Smooth muscle cell (in vitro differentiated cells): ENCODE results near the gene FBLN1. TPM values are rescaled to one million over a fixed set of nuclear protein-coding genes. Genes with fewer than 3 reads are reported as not detected.

Experiments used
- DNase-seq: peaks from one replicate; lab custom pipeline; 2025; ENCODE audit not compliant: unreplicated experiment; lab: John Stamatoyannopoulos, UW
- H2AFZ ChIP-seq: fragments of 200-600 bp; sonication (generic); 2 replicates; pipeline ENCODE4 v1.6.0; 2016; ENCODE audit warnings: antibody characterized with exemption, low read depth, mild to moderate bottlenecking
- H3F3A ChIP-seq: fragments of 200-600 bp; sonication (generic); 2 replicates; pipeline ENCODE4 v1.6.0; 2017; ENCODE audit warnings: antibody characterized with exemption, low read depth
- H3K27ac ChIP-seq: fragments of 200-600 bp; sonication (generic); 2 replicates; pipeline ENCODE4 v1.5.1; 2016; ENCODE audit warnings: low read depth, mild to moderate bottlenecking
- H3K27me3 ChIP-seq: fragments of 200-600 bp; sonication (generic); 2 replicates; pipeline ENCODE4 v1.6.1; 2016; ENCODE audit warnings: low read depth, mild to moderate bottlenecking
- H3K36me3 ChIP-seq: fragments of 200-600 bp; sonication (generic); 2 replicates; pipeline ENCODE4 v1.5.1; 2016; ENCODE audit warnings: low read depth
- H3K4me1 ChIP-seq: fragments of 200-600 bp; sonication (generic); 2 replicates; pipeline ENCODE4 v1.5.1; 2016; ENCODE audit warnings: low read depth
- H3K4me2 ChIP-seq: fragments of 200-600 bp; sonication (generic); 2 replicates; pipeline ENCODE4 v1.6.0; 2016; ENCODE audit warnings: mild to moderate bottlenecking
- H3K4me3 ChIP-seq: fragments of 200-600 bp; sonication (generic); 2 replicates; pipeline ENCODE4 v1.5.1; 2016; ENCODE audit warnings: mild to moderate bottlenecking
- H3K79me2 ChIP-seq: fragments of 200-600 bp; sonication (generic); 2 replicates; pipeline ENCODE4 v1.6.0; 2016; ENCODE audit warnings: low read depth, mild to moderate bottlenecking
- H3K9ac ChIP-seq: fragments of 200-600 bp; sonication (generic); 2 replicates; pipeline ENCODE4 v1.6.0; 2016; ENCODE audit warnings: low read depth
- H3K9me3 ChIP-seq: fragments of 200-600 bp; sonication (generic); replicated peaks from 2 replicates; pipeline ENCODE4 v1.5.1; 2016; ENCODE audit warnings: low read depth
- H4K20me1 ChIP-seq: fragments of 200-600 bp; sonication (generic); 2 replicates; pipeline ENCODE4 v1.6.0; 2016; ENCODE audit warnings: low read depth
- CTCF ChIP-seq: fragments of 200-600 bp; sonication (generic); IDR thresholded peaks from 2 replicates; pipeline ENCODE4 v1.5.1; 2017; ENCODE audit warnings: borderline replicate concordance, mild to moderate bottlenecking, antibody characterized with exemption; ENCODE audit not compliant: insufficient read depth, poor library complexity, severe bottlenecking
- WGBS: methylation state at CpG from one replicate; pipeline ENCODE4 v1.1.7; 2016; ENCODE audit warnings: low lambda C conversion rate; 5-methylcytosine and 5-hydroxymethylcytosine counted together
- polyA plus RNA-seq: library from polyadenylated mRNA; unstranded; fragments of >200 nt; fragmentation: Nextera tagmentation; extraction: Ambion mirVana; gene quantifications from 2 replicates; pipeline ENCODE4 v1.2.1, GENCODE V29; 2016
- total RNA-seq: library from RNA; depleted of rRNA; stranded (reverse); fragments of >200 nt; gene quantifications from 2 replicates; pipeline ENCODE4 v1.2.3, GENCODE V29; 2014

FBLN1 gene
- total and polyA plus RNA-seq, 2 experiments from 2014 or later, result 90.9 to 296 TPM

GRCh38 chr22:45472426-45472825 lies 30.3 kb upstream of the FBLN1 start:
- no peak overlapping the region for H3K27ac ChIP-seq
- DNase-seq, result no peak
- H3K9ac ChIP-seq, result no peak overlapping the region
- H3K4me3 ChIP-seq, result no peak overlapping the region
- 67% methylated on average over 3 of the region's 3 CpGs for WGBS
- H3K4me2 ChIP-seq, result no peak overlapping the region
- no peaks in the 10 kb centered on the region for H3K27me3 ChIP-seq
- no peak for TF ChIP-seq CTCF
- H2AFZ ChIP-seq, result no peak overlapping the region
- peaks cover 23% of the 10 kb centered on the region for H3K4me1 ChIP-seq
- no peaks in the 10 kb centered on the region for H3K9me3 ChIP-seq
- H3F3A ChIP-seq, result no peaks in the 10 kb centered on the region
- H4K20me1 ChIP-seq, result no peaks in the 10 kb centered on the region
- H3K36me3 ChIP-seq, result no peaks in the 10 kb centered on the region
- H3K79me2 ChIP-seq, result no peaks in the 10 kb centered on the region

- H2AFZ ChIP-seq, result no peak overlapping the region
Observed at GRCh38 chr22:45473626-45474237, 29.0 kb upstream of the FBLN1 start.

GRCh38 chr22:45475063-45475747 lies 27.5 kb upstream of the FBLN1 start:
- no peaks in the 10 kb centered on the region for H3K9me3 ChIP-seq
- no peak for DNase-seq
- no peak overlapping the region for H3K4me2 ChIP-seq
- no peaks in the 10 kb centered on the region for H4K20me1 ChIP-seq
- no peaks in the 10 kb centered on the region for H3F3A ChIP-seq
- 66% methylated on average over 8 of the region's 8 CpGs for WGBS
- H3K4me1 ChIP-seq, result peaks cover 11% of the 10 kb centered on the region
- no peaks in the 10 kb centered on the region for H3K27me3 ChIP-seq
- H3K27ac ChIP-seq, result no peak overlapping the region
- no peak overlapping the region for H3K4me3 ChIP-seq
- H3K36me3 ChIP-seq, result no peaks in the 10 kb centered on the region
- TF ChIP-seq CTCF, result no peak
- H3K9ac ChIP-seq, result no peak overlapping the region
- H2AFZ ChIP-seq, result no peak overlapping the region
- H3K79me2 ChIP-seq, result no peaks in the 10 kb centered on the region

More at GRCh38 chr22:45473626-45474237, 29.0 kb upstream of the FBLN1 start:
- WGBS, result 60% methylated on average over 6 of the region's 6 CpGs
- Histone ChIP-seq H3K9ac (no peak overlapping the region), H3K4me1 (peaks cover 23% of the 10 kb centered on the region), H3K4me2 (no peak overlapping the region), H3K4me3 (no peak overlapping the region), H4K20me1 (no peaks in the 10 kb centered on the region), H3F3A (no peaks in the 10 kb centered on the region), H3K27ac (no peak overlapping the region), H3K27me3 (no peaks in the 10 kb centered on the region), H3K36me3 (no peaks in the 10 kb centered on the region), H3K79me2 (no peaks in the 10 kb centered on the region), H3K9me3 (no peaks in the 10 kb centered on the region)
- TF ChIP-seq CTCF, result no peak
- no peak for DNase-seq
